ENCODE data around the gene RFFL. TPM values are rescaled to one million over a fixed set of nuclear protein-coding genes. Genes with fewer than 3 reads are reported as not detected.
A peak's percentile ranks its signal among the peaks of the same experiment; 100 is the strongest.

RFFL gene
- total RNA-seq, 2 experiments from 2014 or later: 11.3 to 12.0 TPM

DNA sequence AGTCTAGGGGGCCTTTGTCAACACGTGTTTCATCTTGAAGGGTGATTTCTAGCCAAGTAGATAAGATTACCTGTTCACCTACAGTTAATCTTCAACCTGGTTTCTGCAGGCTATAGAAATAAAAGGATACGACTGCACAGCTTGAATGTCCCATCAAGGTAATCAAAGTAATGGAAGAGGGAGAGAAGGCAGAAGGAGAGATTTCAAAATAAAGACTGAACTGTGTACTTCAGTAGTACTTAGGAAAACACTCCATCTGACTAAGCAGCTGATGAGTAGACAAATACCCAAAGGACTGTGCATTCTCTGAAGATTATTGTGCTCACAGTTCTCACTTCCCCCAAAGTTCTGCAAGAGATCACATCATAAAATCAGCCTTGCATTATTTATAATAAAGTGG, 5.8 kb upstream of the RFFL start:
- no peak overlapping the region for H3K27ac Mint-ChIP-seq
- H3K4me3 Mint-ChIP-seq: no peak overlapping the region
- H3K4me1 Mint-ChIP-seq (ENCODE audit: low read depth): peaks cover 62% of the 10 kb centered on the region
- TF ChIP-seq, protein P1, sequence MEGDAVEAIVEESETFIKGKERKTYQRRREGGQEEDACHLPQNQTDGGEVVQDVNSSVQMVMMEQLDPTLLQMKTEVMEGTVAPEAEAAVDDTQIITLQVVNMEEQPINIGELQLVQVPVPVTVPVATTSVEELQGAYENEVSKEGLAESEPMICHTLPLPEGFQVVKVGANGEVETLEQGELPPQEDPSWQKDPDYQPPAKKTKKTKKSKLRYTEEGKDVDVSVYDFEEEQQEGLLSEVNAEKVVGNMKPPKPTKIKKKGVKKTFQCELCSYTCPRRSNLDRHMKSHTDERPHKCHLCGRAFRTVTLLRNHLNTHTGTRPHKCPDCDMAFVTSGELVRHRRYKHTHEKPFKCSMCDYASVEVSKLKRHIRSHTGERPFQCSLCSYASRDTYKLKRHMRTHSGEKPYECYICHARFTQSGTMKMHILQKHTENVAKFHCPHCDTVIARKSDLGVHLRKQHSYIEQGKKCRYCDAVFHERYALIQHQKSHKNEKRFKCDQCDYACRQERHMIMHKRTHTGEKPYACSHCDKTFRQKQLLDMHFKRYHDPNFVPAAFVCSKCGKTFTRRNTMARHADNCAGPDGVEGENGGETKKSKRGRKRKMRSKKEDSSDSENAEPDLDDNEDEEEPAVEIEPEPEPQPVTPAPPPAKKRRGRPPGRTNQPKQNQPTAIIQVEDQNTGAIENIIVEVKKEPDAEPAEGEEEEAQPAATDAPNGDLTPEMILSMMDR (IDR thresholded peaks at IDR 0.05): no peak
- ATAC-seq (no peak), DNase-seq (no peak)
- POLR2A ChIA-PET: interaction anchor here (0.6 to 2.1 kb wide), 6 partner anchors 9 to 71 kb away, joined by 3 to 12 read pairs (median 5); no protein-coding TSS in a partner anchor
- H3K36me3 Mint-ChIP-seq (ENCODE audit: low read depth): peaks cover 5% of the 10 kb centered on the region
- H3K9me3 Mint-ChIP-seq: no peaks in the 10 kb centered on the region
- H3K27me3 Mint-ChIP-seq: no peaks in the 10 kb centered on the region
- CTCF ChIA-PET: interaction anchor here (1.3 to 1.9 kb wide), 2 partner anchors 33 to 49 kb away, joined by 3 to 5 read pairs; no protein-coding TSS in a partner anchor
- intact Hi-C loops (cut with micrococcal nuclease): no loop called here

DNA sequence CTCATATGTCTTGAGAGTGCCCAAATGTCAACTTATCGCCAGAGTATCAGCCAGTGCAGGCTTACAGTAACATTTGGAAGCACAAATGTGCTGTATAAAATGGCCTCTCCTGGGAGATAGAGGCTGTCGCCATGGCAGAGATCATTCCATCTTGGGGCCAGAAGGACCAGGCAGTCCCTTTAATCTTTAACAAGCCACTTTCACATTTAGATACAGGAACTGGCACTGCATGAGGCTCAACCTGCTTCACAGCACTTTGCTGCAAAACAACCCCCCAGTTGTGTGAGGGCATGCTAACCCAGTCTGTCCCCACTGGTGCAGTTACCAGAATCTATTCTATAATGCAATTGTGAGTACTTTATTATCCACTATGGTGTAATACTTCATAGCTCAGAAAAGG, 4.7 kb upstream of the RFFL start:
- POLR2A ChIA-PET: interaction anchor here (0.6 to 1.3 kb wide), 2 partner anchors 46 to 52 kb away, joined by 3 to 6 read pairs; no protein-coding TSS in a partner anchor
- CTCF ChIA-PET: interaction anchor here (1.2 to 1.3 kb wide), 3 partner anchors 21 to 46 kb away, joined by 3 to 4 read pairs (median 3); no protein-coding TSS in a partner anchor
- Mint-ChIP-seq H3K9me3 (no peaks in the 10 kb centered on the region), H3K27me3 (no peaks in the 10 kb centered on the region), H3K4me1 (ENCODE audit: low read depth) (peaks cover 61% of the 10 kb centered on the region), H3K36me3 (ENCODE audit: low read depth) (peaks cover 5% of the 10 kb centered on the region), H3K27ac (no peak overlapping the region), H3K4me3 (no peak overlapping the region)
- DNase-seq (no peak), ATAC-seq (no peak)
- intact Hi-C loops (cut with micrococcal nuclease): no loop called here
- TF ChIP-seq, protein P1 (IDR thresholded peaks at IDR 0.05): no peak

DNA sequence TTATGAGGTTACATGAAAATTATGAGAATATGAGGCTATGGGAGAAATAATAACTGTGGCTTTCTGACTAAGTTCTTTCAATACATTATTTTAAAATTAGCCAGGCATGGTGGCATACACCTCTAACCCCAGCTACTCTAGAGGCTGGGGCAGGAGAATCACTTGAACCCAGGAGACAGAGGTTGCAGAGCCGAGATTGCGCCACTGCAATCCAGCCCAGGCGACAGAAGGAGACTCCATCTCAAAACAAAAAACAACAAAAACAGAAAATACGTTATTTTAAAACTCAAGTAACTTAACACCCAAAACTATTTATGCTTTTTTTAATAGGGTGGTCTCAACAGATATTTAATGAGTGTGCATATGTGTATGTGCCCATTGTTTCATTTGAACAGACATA, 2.4 kb upstream of the RFFL start:
- DNase-seq: no peak
- TF ChIP-seq, protein P1 (IDR thresholded peaks at IDR 0.05): no peak
- H3K4me1 Mint-ChIP-seq (ENCODE audit: low read depth): peaks cover 61% of the 10 kb centered on the region
- H3K9me3 Mint-ChIP-seq: no peaks in the 10 kb centered on the region
- intact Hi-C loops (cut with micrococcal nuclease): no loop called here
- ATAC-seq: no peak
- no peaks in the 10 kb centered on the region for H3K27me3 Mint-ChIP-seq
- peaks cover 9% of the 10 kb centered on the region for H3K36me3 Mint-ChIP-seq (ENCODE audit: low read depth)
- no peak overlapping the region for H3K27ac Mint-ChIP-seq
- CTCF ChIA-PET: interaction anchor here (1.4 kb wide), 1 partner anchor 13 kb away, joined by 3 read pairs; no protein-coding TSS in a partner anchor
- POLR2A ChIA-PET: interaction anchor here (1.0 to 2.8 kb wide), 4 partner anchors 19 to 85 kb away, joined by 3 to 12 read pairs (median 6); partner anchors contain the start of gene LIG3
- no peak overlapping the region for H3K4me3 Mint-ChIP-seq

DNA sequence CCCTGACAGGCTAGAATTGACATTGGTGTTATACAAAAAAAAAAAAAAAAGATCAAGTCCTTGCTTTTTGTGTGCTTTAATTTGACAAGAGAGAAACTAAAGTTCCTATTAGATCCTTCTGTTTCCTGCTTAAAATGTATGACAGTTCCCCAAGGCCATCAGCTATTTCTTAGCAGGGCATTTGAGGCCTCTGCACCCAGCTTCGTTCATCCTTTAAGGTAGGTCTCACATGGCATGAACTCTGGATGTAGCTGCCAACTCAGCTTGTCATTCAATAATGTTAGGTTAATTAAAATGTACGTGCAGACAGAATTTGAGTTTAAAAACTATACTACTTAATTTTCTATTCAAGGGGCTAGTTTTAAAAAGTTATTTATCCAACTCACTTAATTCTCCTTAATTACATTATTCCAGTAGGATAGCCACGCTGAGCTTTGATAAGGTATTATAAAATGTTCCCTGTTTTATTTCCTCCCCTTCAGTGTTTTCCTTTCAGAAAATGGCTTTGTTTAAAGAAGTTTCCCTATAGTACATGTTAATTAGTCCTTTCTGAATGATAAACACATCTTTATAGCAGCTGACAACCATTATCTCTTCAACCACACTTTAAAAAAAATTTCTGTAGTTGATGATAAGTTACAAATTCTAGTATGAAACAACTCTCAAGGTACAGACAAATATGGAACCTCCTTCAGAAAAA, 1.2 kb upstream of the RFFL start:
- H3K9me3 Mint-ChIP-seq: no peaks in the 10 kb centered on the region
- ChIA-PET POLR2A (interaction anchor here (0.7 to 3.8 kb wide), 15 partner anchors 9 to 84 kb away, joined by 3 to 34 read pairs (median 7); partner anchors contain the start of genes LIG3 and RAD51D), CTCF (interaction anchor here (1.4 to 3.2 kb wide), 9 partner anchors 10 to 68 kb away, joined by 3 to 17 read pairs (median 8); no protein-coding TSS in a partner anchor)
- peak overlapping the region; percentile 87 for H3K27ac Mint-ChIP-seq
- peaks cover 15% of the 10 kb centered on the region for H3K36me3 Mint-ChIP-seq (ENCODE audit: low read depth)
- H3K27me3 Mint-ChIP-seq: no peaks in the 10 kb centered on the region
- intact Hi-C loops (cut with micrococcal nuclease): loop anchor here (5.0 kb wide), 1 partner anchor 82 kb away; the partner anchor contains the start of gene LIG3
- H3K4me3 Mint-ChIP-seq: no peak overlapping the region
- H3K4me1 Mint-ChIP-seq (ENCODE audit: low read depth): peaks cover 59% of the 10 kb centered on the region
- DNase-seq: no peak
- TF ChIP-seq, protein P1 (IDR thresholded peaks at IDR 0.05): no peak
- no peak for ATAC-seq

All from activated CD8-positive, alpha-beta T cell treated with anti-CD3 and anti-CD28 coated beads for 36 hours (primary cell).